GM19193 (cell line): ENCODE data around the gene NRP2.

Experiments used
- POLR2A ChIP-seq: IDR thresholded peaks from 4 replicates; pipeline ENCODE4 v1.6.1; 2011; ENCODE audit not compliant: insufficient read depth, insufficient read length; ENCODE audit errors: extremely low read depth

NRP2 gene

GRCh38 chr2:205754924-205755321, 72.6 kb downstream of the NRP2 start:
- no peak for TF ChIP-seq POLR2A

GRCh38 chr2:205755923-205756322, 73.6 kb downstream of the NRP2 start:
- TF ChIP-seq POLR2A = no peak

GRCh38 chr2:205757271-205757670, 75.0 kb downstream of the NRP2 start:
- TF ChIP-seq POLR2A = no peak

- TF ChIP-seq POLR2A = no peak
Measured at GRCh38 chr2:205758051-205758450, 75.8 kb downstream of the NRP2 start.

GRCh38 chr2:205758500-205758899, 76.2 kb downstream of the NRP2 start:
- TF ChIP-seq POLR2A = no peak

GRCh38 chr2:205759257-205759656, 77.0 kb downstream of the NRP2 start:
- TF ChIP-seq POLR2A = no peak

- TF ChIP-seq POLR2A = no peak
Measured at GRCh38 chr2:205759732-205760131, 77.4 kb downstream of the NRP2 start.

- TF ChIP-seq POLR2A = no peak
Measured at GRCh38 chr2:205760157-205760556, 77.9 kb downstream of the NRP2 start.

GRCh38 chr2:205761421-205761820, 79.1 kb downstream of the NRP2 start:
- no peak for TF ChIP-seq POLR2A

- TF ChIP-seq POLR2A = no peak
Measured at GRCh38 chr2:205762881-205763280, 80.6 kb downstream of the NRP2 start.

- no peak for TF ChIP-seq POLR2A
Measured at GRCh38 chr2:205763708-205764211, 81.5 kb downstream of the NRP2 start.

GRCh38 chr2:205764270-205764746, 82.0 kb downstream of the NRP2 start:
- no peak for TF ChIP-seq POLR2A

GRCh38 chr2:205765151-205765550, 82.8 kb downstream of the NRP2 start:
- no peak for TF ChIP-seq POLR2A

GRCh38 chr2:205766779-205767359, 84.6 kb downstream of the NRP2 start:
- no peak for TF ChIP-seq POLR2A

- TF ChIP-seq POLR2A = no peak
Measured at GRCh38 chr2:205767617-205768016, 85.3 kb downstream of the NRP2 start.

- no peak for TF ChIP-seq POLR2A
Measured at GRCh38 chr2:205768341-205768740, 86.0 kb downstream of the NRP2 start.
